Osteoblast (primary cell): Measurements from ENCODE around the gene ZFP30. TPM values are rescaled to one million over a fixed set of nuclear protein-coding genes. Genes with fewer than 3 reads are reported as not detected.

ENCODE experiments used
- DNase-seq: peaks from one replicate; pipeline ENCODE4 v3.0.0; 2011; ENCODE audit warnings: low spot score, mixed read lengths; ENCODE audit not compliant: insufficient read length; ENCODE audit errors: missing footprints
- H2AFZ ChIP-seq: 2 replicates; pipeline ENCODE4 v1.6.0; 2011; ENCODE audit warnings: mild to moderate bottlenecking, low read length
- H3K27ac ChIP-seq: 2 replicates; pipeline ENCODE4 v1.5.1; 2011; ENCODE audit warnings: mild to moderate bottlenecking, low read depth, low read length, moderate library complexity
- H3K27me3 ChIP-seq: 2 replicates; pipeline ENCODE4 v1.6.0; 2012; ENCODE audit warnings: mild to moderate bottlenecking, control low read depth, inconsistent platforms, low read length, moderate library complexity; ENCODE audit not compliant: insufficient read depth
- H3K36me3 ChIP-seq: 2 replicates; pipeline ENCODE4 v1.5.1; 2011; ENCODE audit warnings: mild to moderate bottlenecking, low read length, control low read depth, moderate library complexity; ENCODE audit not compliant: insufficient read depth
- H3K4me1 ChIP-seq: 2 replicates; pipeline ENCODE4 v1.5.1; 2011; ENCODE audit warnings: mild to moderate bottlenecking, low read length, control low read depth, moderate library complexity; ENCODE audit not compliant: insufficient read depth
- H3K4me2 ChIP-seq: 2 replicates; pipeline ENCODE4 v1.6.0; 2011; ENCODE audit warnings: mild to moderate bottlenecking, low read length; ENCODE audit not compliant: insufficient read depth
- H3K4me3 ChIP-seq: fragments of 200-600 bp; sonication (generic); 3 replicates; pipeline ENCODE4 v1.5.1; 2012; ENCODE audit warnings: mild to moderate bottlenecking, low read length, inconsistent platforms; ENCODE audit not compliant: insufficient read depth
- H3K79me2 ChIP-seq: 2 replicates; pipeline ENCODE4 v1.6.0; 2012; ENCODE audit warnings: mild to moderate bottlenecking, low read length, control low read depth, inconsistent platforms; ENCODE audit not compliant: insufficient read depth
- H3K9me3 ChIP-seq: 2 replicates; pipeline ENCODE4 v1.5.1; 2011; ENCODE audit warnings: low read depth, low read length, control low read depth
- H4K20me1 ChIP-seq: 2 replicates; pipeline ENCODE4 v1.6.0; 2012; ENCODE audit warnings: mild to moderate bottlenecking, low read length, control low read depth; ENCODE audit not compliant: insufficient read depth
- CTCF ChIP-seq: IDR thresholded peaks from 2 replicates; pipeline ENCODE4 v1.5.1; 2011; ENCODE audit warnings: mild to moderate bottlenecking, low read depth, low read length, moderate library complexity; ENCODE audit errors: extremely low read depth
- total RNA-seq: library from RNA; depleted of rRNA; stranded (reverse); fragments of >200 nt; gene quantifications from 2 replicates; pipeline ENCODE4 v1.2.3, GENCODE V29; 2012

ZFP30 gene
- total RNA-seq, 1 donor = 19.2 TPM

DNA sequence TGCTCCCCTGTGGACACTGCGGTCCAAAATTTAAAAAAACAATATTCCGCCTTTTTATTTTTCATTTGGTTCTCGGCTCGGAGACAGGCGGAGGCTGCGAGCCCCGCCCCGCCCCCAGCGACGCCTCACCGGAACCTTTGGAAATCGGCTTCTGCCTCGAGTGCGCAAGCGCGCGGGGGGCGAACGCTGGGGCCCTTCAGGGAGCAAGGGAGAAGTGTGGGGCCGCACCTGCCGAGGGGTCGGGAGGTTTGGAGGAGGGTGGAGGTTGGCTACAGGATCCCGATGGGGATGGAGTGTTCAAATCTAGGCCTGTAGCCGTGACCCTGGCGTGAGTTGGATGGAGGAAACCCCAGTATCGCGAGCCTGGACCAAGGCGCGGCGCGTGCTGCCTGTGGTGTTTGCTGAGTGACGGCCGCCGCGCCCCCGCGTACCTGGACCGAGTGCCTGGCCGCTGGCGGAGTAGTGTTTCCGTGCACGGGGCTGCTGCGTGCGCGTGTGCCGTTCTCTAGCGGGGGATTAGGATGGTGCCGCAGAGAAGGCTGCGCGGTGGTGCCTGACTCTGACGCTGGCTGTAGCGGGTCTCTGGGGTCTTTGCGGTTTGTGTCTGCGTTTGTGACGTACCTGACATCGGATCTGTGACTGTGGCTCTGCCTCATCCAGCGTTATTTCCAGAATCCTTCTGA, 565 bp upstream of the ZFP30 start:
- Histone ChIP-seq H3K4me2 (peak overlapping the region; percentile 98), H3K79me2 (peaks cover 40% of the 10 kb centered on the region), H3K4me1 (peaks cover 15% of the 10 kb centered on the region), H3K4me3 (peak overlapping the region; percentile 83), H3K27ac (peak overlapping the region; percentile 75), H2AFZ (peak overlapping the region; percentile 99), H3K36me3 (no peaks in the 10 kb centered on the region), H3K9me3 (no peaks in the 10 kb centered on the region), H3K27me3 (no peaks in the 10 kb centered on the region), H4K20me1 (no peaks in the 10 kb centered on the region)
- no peak for TF ChIP-seq CTCF
- peak; percentile 92 for DNase-seq

DNA sequence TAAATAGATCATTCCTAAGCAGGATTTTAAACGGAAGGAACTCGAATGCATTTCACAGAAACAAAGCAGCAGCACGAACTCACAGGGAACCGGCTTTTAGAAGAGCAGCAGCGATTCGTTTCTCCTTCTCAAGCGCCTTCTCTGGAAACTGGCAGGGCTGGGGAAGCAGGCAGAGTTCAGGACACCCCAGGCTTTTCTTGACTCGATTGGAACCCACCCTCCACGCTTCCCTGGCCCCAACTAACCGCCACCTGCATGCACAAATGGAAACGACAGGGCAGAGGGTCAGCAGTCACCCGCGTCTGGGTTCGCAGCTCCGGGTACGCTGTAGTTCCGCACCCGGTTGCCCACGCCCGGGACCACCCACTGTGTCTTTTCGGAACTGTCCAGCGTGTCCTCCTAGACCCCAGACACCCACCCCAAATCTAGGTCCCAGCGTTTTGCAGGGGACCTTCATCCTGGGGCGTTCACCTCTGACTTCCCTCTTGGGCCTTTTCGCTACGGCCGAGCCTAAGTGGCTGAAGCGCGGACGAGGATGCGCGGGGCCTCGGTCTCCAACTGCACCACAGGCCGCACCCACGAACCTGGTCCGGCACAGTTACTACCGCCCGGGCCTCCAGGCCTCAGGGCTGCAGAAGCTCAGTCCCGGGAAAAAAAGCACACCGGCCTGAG, 500 bp downstream of the ZFP30 start:
- DNase-seq = peak; percentile 59
- peaks cover 51% of the 10 kb centered on the region for H3K79me2 ChIP-seq
- H4K20me1 ChIP-seq = no peaks in the 10 kb centered on the region

GRCh38 chr19:37654118-37654517, 1.1 kb downstream of the ZFP30 start:
- peaks cover 15% of the 10 kb centered on the region for H3K4me1 ChIP-seq
- peak overlapping the region; percentile 98 for H3K4me2 ChIP-seq
- H3K4me3 ChIP-seq = peak overlapping the region; percentile 83
- no peak for TF ChIP-seq CTCF
- H3K27me3 ChIP-seq = no peaks in the 10 kb centered on the region
- peaks cover 57% of the 10 kb centered on the region for H3K79me2 ChIP-seq
- no peaks in the 10 kb centered on the region for H3K9me3 ChIP-seq
- peak overlapping the region; percentile 75 for H3K27ac ChIP-seq
- H3K36me3 ChIP-seq = peaks cover 10% of the 10 kb centered on the region
- no peaks in the 10 kb centered on the region for H4K20me1 ChIP-seq
- peak; percentile 60 for DNase-seq
- H2AFZ ChIP-seq = peak overlapping the region; percentile 99

More for the DNA sequence above, 500 bp downstream of the ZFP30 start:
- Histone ChIP-seq H2AFZ (peak overlapping the region; percentile 99), H3K27ac (peak overlapping the region; percentile 75), H3K4me2 (peak overlapping the region; percentile 98), H3K36me3 (peaks cover 4% of the 10 kb centered on the region), H3K4me1 (peaks cover 15% of the 10 kb centered on the region), H3K27me3 (no peaks in the 10 kb centered on the region), H3K4me3 (peak overlapping the region; percentile 83), H3K9me3 (no peaks in the 10 kb centered on the region)
- TF ChIP-seq CTCF = no peak
